ENCODE measurements around the gene URM1. TPM values are rescaled to one million over a fixed set of nuclear protein-coding genes. Genes with fewer than 3 reads are reported as not detected.

The URM1 gene
- polyA plus RNA-seq, 1 experiment = 95.7 TPM

DNA sequence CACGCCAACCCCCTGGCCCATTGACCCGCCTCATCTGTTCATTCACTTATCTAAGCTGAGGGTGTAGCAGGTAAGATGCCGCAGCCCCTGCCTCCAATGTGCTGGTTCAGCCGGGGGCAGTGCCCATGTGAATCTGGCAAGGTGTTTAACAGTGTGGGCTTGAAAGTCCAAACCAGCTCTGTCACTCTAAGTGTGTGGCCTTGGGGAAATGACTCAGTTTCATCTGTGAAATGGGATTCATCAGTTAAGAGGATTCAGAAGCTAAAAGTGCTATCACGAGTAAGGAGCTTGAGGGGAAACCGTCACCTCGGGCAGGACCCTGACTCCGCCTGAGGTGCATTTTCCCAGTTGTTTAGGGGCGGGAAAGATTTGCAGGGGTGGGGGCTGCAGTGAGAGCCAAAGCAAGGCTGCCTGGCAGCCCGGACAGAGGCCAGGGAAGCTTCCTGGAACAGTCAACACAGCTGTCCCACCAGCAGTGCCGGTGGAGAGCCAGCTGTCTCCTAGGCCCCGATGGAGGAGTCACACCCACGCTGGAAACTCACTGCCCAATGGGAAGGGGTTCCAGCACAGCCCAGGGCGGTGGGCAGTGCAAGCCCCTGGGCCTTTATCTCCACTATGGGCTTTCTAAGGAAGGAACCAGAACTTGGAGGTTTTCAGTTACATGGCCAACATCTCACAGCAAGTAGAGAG is 9.7 kb upstream of the URM1 start:
- no peak for DNase-seq (ENCODE audit: low read depth)

GRCh38 chr9:128361986-128362646 is 9.1 kb upstream of the URM1 start:
- peak overlapping the region; percentile 21 for H3K4me3 ChIP-seq (ENCODE audit: low read depth, low read length)
- peak; percentile 42 for DNase-seq (ENCODE audit: low read depth)
- H3K27me3 ChIP-seq (ENCODE audit: control insufficient read depth, insufficient read depth, low read length) = no peaks in the 10 kb centered on the region
- TF ChIP-seq, protein P1, sequence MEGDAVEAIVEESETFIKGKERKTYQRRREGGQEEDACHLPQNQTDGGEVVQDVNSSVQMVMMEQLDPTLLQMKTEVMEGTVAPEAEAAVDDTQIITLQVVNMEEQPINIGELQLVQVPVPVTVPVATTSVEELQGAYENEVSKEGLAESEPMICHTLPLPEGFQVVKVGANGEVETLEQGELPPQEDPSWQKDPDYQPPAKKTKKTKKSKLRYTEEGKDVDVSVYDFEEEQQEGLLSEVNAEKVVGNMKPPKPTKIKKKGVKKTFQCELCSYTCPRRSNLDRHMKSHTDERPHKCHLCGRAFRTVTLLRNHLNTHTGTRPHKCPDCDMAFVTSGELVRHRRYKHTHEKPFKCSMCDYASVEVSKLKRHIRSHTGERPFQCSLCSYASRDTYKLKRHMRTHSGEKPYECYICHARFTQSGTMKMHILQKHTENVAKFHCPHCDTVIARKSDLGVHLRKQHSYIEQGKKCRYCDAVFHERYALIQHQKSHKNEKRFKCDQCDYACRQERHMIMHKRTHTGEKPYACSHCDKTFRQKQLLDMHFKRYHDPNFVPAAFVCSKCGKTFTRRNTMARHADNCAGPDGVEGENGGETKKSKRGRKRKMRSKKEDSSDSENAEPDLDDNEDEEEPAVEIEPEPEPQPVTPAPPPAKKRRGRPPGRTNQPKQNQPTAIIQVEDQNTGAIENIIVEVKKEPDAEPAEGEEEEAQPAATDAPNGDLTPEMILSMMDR (IDR thresholded peaks at IDR 0.05; ENCODE audit: insufficient read depth, low read depth, low read length) = peak; percentile 94
- no peaks in the 10 kb centered on the region for H3K36me3 ChIP-seq (ENCODE audit: control insufficient read depth, insufficient read depth, low read length)
- ChIA-PET POLR2A (interaction anchor here (1.4 to 1.7 kb wide), 2 partner anchors 9 to 171 kb away, joined by 4 to 6 read pairs; partner anchors contain the start of gene URM1), CTCF (interaction anchor here (0.6 to 9.0 kb wide), 34 partner anchors 9 to 274 kb away, joined by 3 to 108 read pairs (median 4); partner anchors contain the start of genes CERCAM and URM1)

More for the DNA sequence above, 9.7 kb upstream of the URM1 start:
- Histone ChIP-seq H3K36me3 (ENCODE audit: control insufficient read depth, insufficient read depth, low read length) (no peaks in the 10 kb centered on the region), H3K4me3 (ENCODE audit: low read depth, low read length) (no peak overlapping the region), H3K27me3 (ENCODE audit: control insufficient read depth, insufficient read depth, low read length) (no peaks in the 10 kb centered on the region)
- TF ChIP-seq, protein P1 (IDR thresholded peaks at IDR 0.05; ENCODE audit: insufficient read depth, low read depth, low read length) = no peak
- ChIA-PET CTCF (interaction anchor here (0.6 to 9.0 kb wide), 27 partner anchors 9 to 275 kb away, joined by 3 to 108 read pairs (median 5); partner anchors contain the start of genes CERCAM and URM1), POLR2A (interaction anchor here (1.4 to 1.7 kb wide), 2 partner anchors 9 to 171 kb away, joined by 4 to 6 read pairs; partner anchors contain the start of gene URM1)

GRCh38 chr9:128362774-128363173 is 8.4 kb upstream of the URM1 start:
- Histone ChIP-seq H3K36me3 (ENCODE audit: control insufficient read depth, insufficient read depth, low read length) (no peaks in the 10 kb centered on the region), H3K27me3 (ENCODE audit: control insufficient read depth, insufficient read depth, low read length) (no peaks in the 10 kb centered on the region), H3K4me3 (ENCODE audit: low read depth, low read length) (no peak overlapping the region)
- CTCF ChIA-PET = interaction anchor here (0.6 to 9.0 kb wide), 31 partner anchors 9 to 274 kb away, joined by 3 to 108 read pairs (median 4); partner anchors contain the start of genes CERCAM and URM1
- POLR2A ChIA-PET = interaction anchor here (1.7 kb wide), 1 partner anchor 8 kb away, joined by 6 read pairs; the partner anchor contains the start of gene URM1
- TF ChIP-seq, protein P1 (IDR thresholded peaks at IDR 0.05; ENCODE audit: insufficient read depth, low read depth, low read length) = no peak
- DNase-seq (ENCODE audit: low read depth) = no peak

DNA sequence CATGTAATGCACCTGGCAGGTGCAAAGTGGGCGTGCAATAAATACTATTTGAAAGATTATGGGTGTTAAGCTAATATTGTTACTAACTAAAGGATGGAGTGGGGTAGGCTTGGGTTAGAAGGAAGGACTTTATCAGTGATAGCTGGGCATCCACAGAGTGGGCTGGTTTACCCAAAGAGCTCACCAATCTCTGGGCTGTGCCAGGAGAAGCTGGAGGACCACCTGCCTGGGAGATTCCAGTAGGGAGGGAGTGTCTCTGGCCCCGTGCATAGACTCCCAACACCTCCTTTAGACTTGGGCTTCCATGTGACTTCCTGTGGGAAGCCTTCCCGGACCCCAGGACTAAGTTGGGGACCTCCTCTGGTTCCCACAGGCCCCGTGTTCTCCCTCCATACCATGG is 5.6 kb upstream of the URM1 start:
- CTCF ChIA-PET = interaction anchor here (1.1 to 9.0 kb wide), 5 partner anchors 45 to 73 kb away, joined by 3 to 108 read pairs (median 5); partner anchors contain the start of gene CERCAM
- no peak overlapping the region for H3K4me3 ChIP-seq (ENCODE audit: low read depth, low read length)
- DNase-seq (ENCODE audit: low read depth) = no peak
- H3K36me3 ChIP-seq (ENCODE audit: control insufficient read depth, insufficient read depth, low read length) = no peaks in the 10 kb centered on the region
- POLR2A ChIA-PET = interaction anchor here (0.5 kb wide), 1 partner anchor 272 kb away, joined by 3 read pairs; no protein-coding TSS in a partner anchor
- no peaks in the 10 kb centered on the region for H3K27me3 ChIP-seq (ENCODE audit: control insufficient read depth, insufficient read depth, low read length)
- TF ChIP-seq, protein P1 (IDR thresholded peaks at IDR 0.05; ENCODE audit: insufficient read depth, low read depth, low read length) = no peak
